ENCODE measurements around the gene PIEZO1. TPM values are rescaled to one million over a fixed set of nuclear protein-coding genes. Genes with fewer than 3 reads are reported as not detected.
"Not testable (repeated sequence)": the region's sequence is repeated elsewhere in the genome, so short reads cannot be mapped to it uniquely, and the experiment has no call there.

Gene PIEZO1
- polyA plus RNA-seq, 1 experiment = 139 TPM

GRCh38 chr16:88793251-88793954, 8.4 kb upstream of the PIEZO1 start:
- Histone ChIP-seq H3K27me3 (ENCODE audit: control insufficient read depth, insufficient read depth, low read length) (no peaks in the 10 kb centered on the region), H3K36me3 (ENCODE audit: control insufficient read depth, insufficient read depth, low read length) (no peaks in the 10 kb centered on the region), H3K4me3 (ENCODE audit: low read depth, low read length) (no peak overlapping the region)
- ChIA-PET CTCF (interaction anchor here (1.0 to 1.5 kb wide), 4 partner anchors 9 to 375 kb away, joined by 3 to 7 read pairs (median 4); partner anchors contain the start of gene CDT1), POLR2A (interaction anchor here (0.6 kb wide), 1 partner anchor 10 kb away, joined by 9 read pairs; no protein-coding TSS in a partner anchor)
- no peak for TF ChIP-seq CTCF (IDR thresholded peaks at IDR 0.05; ENCODE audit: insufficient read depth, low read depth, low read length)
- no peak for DNase-seq (ENCODE audit: low read depth)

GRCh38 chr16:88792668-88793250, 7.7 kb upstream of the PIEZO1 start:
- ChIA-PET CTCF (interaction anchor here (1.0 to 1.5 kb wide), 3 partner anchors 9 to 50 kb away, joined by 3 to 7 read pairs (median 4); partner anchors contain the start of gene CDT1), POLR2A (no interaction called here)
- Histone ChIP-seq H3K27me3 (ENCODE audit: control insufficient read depth, insufficient read depth, low read length) (no peaks in the 10 kb centered on the region), H3K4me3 (ENCODE audit: low read depth, low read length) (no peak overlapping the region), H3K36me3 (ENCODE audit: control insufficient read depth, insufficient read depth, low read length) (no peaks in the 10 kb centered on the region)
- DNase-seq (ENCODE audit: low read depth) = no peak
- no peak for TF ChIP-seq CTCF (IDR thresholded peaks at IDR 0.05; ENCODE audit: insufficient read depth, low read depth, low read length)

GRCh38 chr16:88792078-88792550, 7.1 kb upstream of the PIEZO1 start:
- no peaks in the 10 kb centered on the region for H3K36me3 ChIP-seq (ENCODE audit: control insufficient read depth, insufficient read depth, low read length)
- ChIA-PET POLR2A (no interaction called here), CTCF (no interaction called here)
- TF ChIP-seq CTCF (IDR thresholded peaks at IDR 0.05; ENCODE audit: insufficient read depth, low read depth, low read length) = no peak
- no peak for DNase-seq (ENCODE audit: low read depth)
- H3K4me3 ChIP-seq (ENCODE audit: low read depth, low read length) = no peak overlapping the region
- H3K27me3 ChIP-seq (ENCODE audit: control insufficient read depth, insufficient read depth, low read length) = no peaks in the 10 kb centered on the region

GRCh38 chr16:88790312-88791211, 5.5 kb upstream of the PIEZO1 start:
- no peak for DNase-seq (ENCODE audit: low read depth)
- Histone ChIP-seq H3K27me3 (ENCODE audit: control insufficient read depth, insufficient read depth, low read length) (no peaks in the 10 kb centered on the region), H3K36me3 (ENCODE audit: control insufficient read depth, insufficient read depth, low read length) (no peaks in the 10 kb centered on the region), H3K4me3 (ENCODE audit: low read depth, low read length) (no peak overlapping the region)
- ChIA-PET POLR2A (no interaction called here), CTCF (interaction anchor here (0.8 kb wide), 1 partner anchor 55 kb away, joined by 3 read pairs; no protein-coding TSS in a partner anchor)
- no peak for TF ChIP-seq CTCF (IDR thresholded peaks at IDR 0.05; ENCODE audit: insufficient read depth, low read depth, low read length)

GRCh38 chr16:88789594-88789993, 4.6 kb upstream of the PIEZO1 start:
- DNase-seq (ENCODE audit: low read depth) = no peak
- H3K36me3 ChIP-seq (ENCODE audit: control insufficient read depth, insufficient read depth, low read length) = no peaks in the 10 kb centered on the region
- H3K4me3 ChIP-seq (ENCODE audit: low read depth, low read length) = no peak overlapping the region
- no peaks in the 10 kb centered on the region for H3K27me3 ChIP-seq (ENCODE audit: control insufficient read depth, insufficient read depth, low read length)
- ChIA-PET POLR2A (no interaction called here), CTCF (no interaction called here)
- no peak for TF ChIP-seq CTCF (IDR thresholded peaks at IDR 0.05; ENCODE audit: insufficient read depth, low read depth, low read length)

- POLR2A ChIA-PET; H3K36me3 ChIP-seq (ENCODE audit: control insufficient read depth, insufficient read depth, low read length); H3K27me3 ChIP-seq (ENCODE audit: control insufficient read depth, insufficient read depth, low read length); H3K4me3 ChIP-seq (ENCODE audit: low read depth, low read length); DNase-seq (ENCODE audit: low read depth): not testable (repeated sequence)
- CTCF ChIA-PET = interaction anchor here (1.1 to 3.7 kb wide), 2 partner anchors 52 to 54 kb away, joined by 3 to 35 read pairs; no protein-coding TSS in a partner anchor
These were observed 3.7 kb upstream of the PIEZO1 start for GRCh38 chr16:88788749-88789148.

Data from BJ (cell line).